ENCODE measurements around the gene FAM149A.

Gene FAM149A

DNA sequence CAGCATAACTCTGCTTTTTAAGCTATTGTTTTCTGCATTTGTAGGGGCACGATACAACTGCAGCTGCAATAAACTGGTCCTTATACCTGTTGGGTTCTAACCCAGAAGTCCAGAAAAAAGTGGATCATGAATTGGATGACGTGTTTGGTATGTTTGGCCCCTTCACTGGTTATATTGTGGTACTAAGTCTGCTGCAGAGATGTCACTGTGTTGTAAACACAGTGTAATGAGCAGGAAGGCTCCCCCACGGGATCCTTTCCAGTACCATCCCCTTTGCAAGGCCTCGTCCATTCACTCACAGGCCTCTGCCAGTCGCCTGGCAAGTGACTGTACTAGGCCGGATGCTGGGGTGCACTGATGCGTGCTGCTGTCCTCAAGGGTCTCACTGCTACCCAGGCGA, 100.7 kb downstream of the FAM149A start:
- Histone ChIP-seq H3K9me3 (ENCODE audit: control insufficient read depth, insufficient read depth, low read depth, low read length) (no peaks in the 10 kb centered on the region), H3K27ac (ENCODE audit: extremely low read depth, low read depth, low read length) (no peak overlapping the region), H3K36me3 (ENCODE audit: control insufficient read depth in 2 of 2, insufficient read depth in 1 of 2, low read length in 2 of 2) (peaks cover 0 to 27% of the 10 kb centered on the region in 2 experiments; a peak in 1 of 3 replicates), H3K4me3 (ENCODE audit: low read depth, low read length) (no peak overlapping the region), H3K4me1 (ENCODE audit: control insufficient read depth, insufficient read depth, low read length) (no peaks in the 10 kb centered on the region; the same call in 1 of the 2 replicates)
- TF ChIP-seq TRIM28 (IDR thresholded peaks at IDR 0.05; ENCODE audit: borderline replicate concordance, low read length), result no peak
- TF ChIP-seq ZNF280C (tag by site-specific recombination; IDR thresholded peaks at IDR 0.05), result no peak
- no peak for TF ChIP-seq ZBTB21 (tag by site-specific recombination; IDR thresholded peaks at IDR 0.05)
- no peak for TF ChIP-seq PRDM1 (tag by site-specific recombination; IDR thresholded peaks at IDR 0.05)
- TF ChIP-seq TCF7L2 (IDR thresholded peaks at IDR 0.05; ENCODE audit: borderline replicate concordance, low read depth, low read length), result no peak
- TF ChIP-seq, protein P1, sequence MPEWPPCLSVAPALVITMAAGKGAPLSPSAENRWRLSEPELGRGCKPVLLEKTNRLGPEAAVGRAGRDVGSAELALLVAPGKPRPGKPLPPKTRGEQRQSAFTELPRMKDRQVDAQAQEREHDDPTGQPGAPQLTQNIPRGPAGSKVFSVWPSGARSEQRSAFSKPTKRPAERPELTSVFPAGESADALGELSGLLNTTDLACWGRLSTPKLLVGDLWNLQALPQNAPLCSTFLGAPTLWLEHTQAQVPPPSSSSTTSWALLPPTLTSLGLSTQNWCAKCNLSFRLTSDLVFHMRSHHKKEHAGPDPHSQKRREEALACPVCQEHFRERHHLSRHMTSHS (tag by site-specific recombination; IDR thresholded peaks at IDR 0.05), result no peak
- TF ChIP-seq, protein P2, sequence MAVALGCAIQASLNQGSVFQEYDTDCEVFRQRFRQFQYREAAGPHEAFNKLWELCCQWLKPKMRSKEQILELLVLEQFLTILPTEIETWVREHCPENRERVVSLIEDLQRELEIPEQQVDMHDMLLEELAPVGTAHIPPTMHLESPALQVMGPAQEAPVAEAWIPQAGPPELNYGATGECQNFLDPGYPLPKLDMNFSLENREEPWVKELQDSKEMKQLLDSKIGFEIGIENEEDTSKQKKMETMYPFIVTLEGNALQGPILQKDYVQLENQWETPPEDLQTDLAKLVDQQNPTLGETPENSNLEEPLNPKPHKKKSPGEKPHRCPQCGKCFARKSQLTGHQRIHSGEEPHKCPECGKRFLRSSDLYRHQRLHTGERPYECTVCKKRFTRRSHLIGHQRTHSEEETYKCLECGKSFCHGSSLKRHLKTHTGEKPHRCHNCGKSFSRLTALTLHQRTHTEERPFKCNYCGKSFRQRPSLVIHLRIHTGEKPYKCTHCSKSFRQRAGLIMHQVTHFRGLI (tag by site-specific recombination; IDR thresholded peaks at IDR 0.05), result no peak
- no peak for TF ChIP-seq OSR2 (tag by site-specific recombination; IDR thresholded peaks at IDR 0.05)
- no peak for TF ChIP-seq ZNF366 (tag by site-specific recombination; conservative IDR thresholded peaks at IDR 0.05)
- TF ChIP-seq ZNF114 (tag by site-specific recombination; IDR thresholded peaks at IDR 0.05), result no peak
- TF ChIP-seq ZNF747 (tag by site-specific recombination; IDR thresholded peaks at IDR 0.05), result no peak
- TF ChIP-seq ZBTB26 (tag by site-specific recombination; optimal IDR thresholded peaks at IDR 0.05), result no peak
- TF ChIP-seq ZNF704 (tag by site-specific recombination; IDR thresholded peaks at IDR 0.05), result no peak
- ChIA-PET CTCF (no interaction called here), POLR2A (no interaction called here)

DNA sequence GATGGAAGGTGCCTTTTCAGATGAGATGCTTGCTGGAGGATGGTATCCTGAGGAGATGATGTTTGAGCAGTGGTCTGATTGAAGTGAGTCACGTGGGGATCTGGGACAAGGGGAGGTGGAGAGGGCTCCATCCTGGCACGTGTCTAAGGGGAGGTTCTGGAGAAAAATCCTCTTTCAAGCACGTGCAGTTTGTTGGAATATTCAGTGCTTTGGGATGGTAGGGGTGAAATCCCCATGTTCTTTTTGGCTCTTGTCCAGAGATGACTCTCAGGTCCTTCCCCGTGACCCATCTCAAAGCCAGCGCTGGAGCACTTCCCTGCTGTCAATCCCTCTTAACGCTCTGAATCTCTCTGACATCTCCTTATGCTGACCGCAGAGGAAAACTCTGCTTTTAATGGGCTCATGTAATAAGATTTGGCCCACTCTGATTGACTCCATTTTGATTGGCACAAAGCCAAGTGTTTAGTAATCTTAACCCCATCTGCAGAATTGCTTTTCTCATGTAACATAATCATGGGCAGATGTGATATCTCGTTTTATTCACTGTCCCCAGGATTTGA, 112.0 kb downstream of the FAM149A start:
- POLR2A ChIA-PET, result no interaction called here
- TF ChIP-seq ZNF544 (tag by site-specific recombination; IDR thresholded peaks at IDR 0.05) (peak; percentile 83), ZNF146 (tag by site-specific recombination; IDR thresholded peaks at IDR 0.05) (no peak), ZFP3 (tag by site-specific recombination; IDR thresholded peaks at IDR 0.05; ENCODE audit: low read depth) (no peak), ZNF24 (tag by site-specific recombination; IDR thresholded peaks at IDR 0.05) (0 out of 2 replicates have a peak, but pooled peaks have one; percentile 34), ZNF341 (tag by site-specific recombination; IDR thresholded peaks at IDR 0.05; ENCODE audit: low read depth) (peak; percentile 14; the same call in 1 of the 2 replicates), ZNF391 (tag by site-specific recombination; IDR thresholded peaks at IDR 0.05; ENCODE audit: borderline replicate concordance, low read depth) (no peak), ZBTB44 (tag by site-specific recombination; IDR thresholded peaks at IDR 0.05) (peak; percentile 86), SALL2 (tag by site-specific recombination; IDR thresholded peaks at IDR 0.05; ENCODE audit: borderline replicate concordance) (no peak), TRIM28 (IDR thresholded peaks at IDR 0.05; ENCODE audit: borderline replicate concordance, low read length) (no peak), ZFP69B (tag by site-specific recombination; IDR thresholded peaks at IDR 0.05) (no peak), ZBTB21 (tag by site-specific recombination; IDR thresholded peaks at IDR 0.05) (no peak), ZNF274 (IDR thresholded peaks at IDR 0.05; ENCODE audit: low read length) (no peak), ZNF274 (tag by site-specific recombination; IDR thresholded peaks at IDR 0.05; ENCODE audit: borderline replicate concordance) (no peak)
- TF ChIP-seq, protein P3, sequence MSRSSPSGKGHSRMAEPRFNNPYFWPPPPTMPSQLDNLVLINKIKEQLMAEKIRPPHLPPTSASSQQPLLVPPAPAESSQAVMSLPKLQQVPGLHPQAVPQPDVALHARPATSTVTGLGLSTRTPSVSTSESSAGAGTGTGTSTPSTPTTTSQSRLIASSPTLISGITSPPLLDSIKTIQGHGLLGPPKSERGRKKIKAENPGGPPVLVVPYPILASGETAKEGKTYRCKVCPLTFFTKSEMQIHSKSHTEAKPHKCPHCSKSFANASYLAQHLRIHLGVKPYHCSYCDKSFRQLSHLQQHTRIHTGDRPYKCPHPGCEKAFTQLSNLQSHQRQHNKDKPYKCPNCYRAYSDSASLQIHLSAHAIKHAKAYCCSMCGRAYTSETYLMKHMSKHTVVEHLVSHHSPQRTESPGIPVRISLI (tag by site-specific recombination; IDR thresholded peaks at IDR 0.05), result no peak

More for the DNA sequence above, 112.0 kb downstream of the FAM149A start:
- Histone ChIP-seq H3K36me3 (ENCODE audit: control insufficient read depth in 2 of 2, insufficient read depth in 1 of 2, low read length in 2 of 2) (peaks cover 0 to 2% of the 10 kb centered on the region in 2 experiments; a peak in 1 of 3 replicates), H3K27ac (ENCODE audit: extremely low read depth, low read depth, low read length) (no peak overlapping the region), H3K4me3 (ENCODE audit: low read depth, low read length) (no peak overlapping the region), H3K4me1 (ENCODE audit: control insufficient read depth, insufficient read depth, low read length) (peaks cover 10% of the 10 kb centered on the region), H3K9me3 (ENCODE audit: control insufficient read depth, insufficient read depth, low read depth, low read length) (no peaks in the 10 kb centered on the region)
- CTCF ChIA-PET, result interaction anchor here (0.6 kb wide), 1 partner anchor 1212 kb away, joined by 3 read pairs; no protein-coding TSS in a partner anchor

Measured in HEK293 (cell line).